Left ventricle myocardium inferior (tissue), 1 donor: ENCODE data around the gene DKC1. TPM values are rescaled to one million over a fixed set of nuclear protein-coding genes. Genes with fewer than 3 reads are reported as not detected.

Source experiments
- DNase-seq: peaks from one replicate; pipeline ENCODE4 v3.0.0-alpha.2; 2020
- H3K27ac ChIP-seq: fragments of 200-600 bp; replicated peaks from 2 replicates; pipeline ENCODE4 v1.8.0; 2021
- H3K27me3 ChIP-seq: fragments of 200-600 bp; 2 replicates; pipeline ENCODE4 v1.8.0; 2021; ENCODE audit warnings: low read depth
- H3K36me3 ChIP-seq: fragments of 200-600 bp; 2 replicates; pipeline ENCODE4 v1.8.0; 2021
- H3K4me1 ChIP-seq: fragments of 200-600 bp; 2 replicates; pipeline ENCODE4 v1.8.0; 2021
- H3K4me3 ChIP-seq: fragments of 200-600 bp; 2 replicates; pipeline ENCODE4 v1.8.0; 2021; ENCODE audit warnings: mild to moderate bottlenecking, moderate library complexity
- H3K9me3 ChIP-seq: fragments of 200-600 bp; replicated peaks from 2 replicates; pipeline ENCODE4 v1.8.0; 2021
- intact Hi-C: fragments of 100-400 bp; cut with micrococcal nuclease; formaldehyde crosslinking; loops from one replicate; pipeline ENCODE4 v1.11.0; 2022
- total RNA-seq: library from RNA; stranded (reverse); fragmentation: NEBNext Ultra II Directional; extraction: Animal tissue kit (Norgen Biotek cat#: 25700); gene quantifications from one replicate; pipeline ENCODE4 v1.2.1, GENCODE V29; 2021
- TF ChIP-seq, protein P1 (sequence below): fragments of 200-600 bp; IDR thresholded peaks from 2 replicates; pipeline ENCODE4 v1.8.0; 2021; ENCODE audit warnings: antibody characterized with exemption, mild to moderate bottlenecking, borderline replicate concordance
- donor health status: DM: no; HTN: yes; CAD: no; lungs with severe emphysema.

Gene DKC1
- total RNA-seq, 1 donor from 2014 or later, result 18.0 TPM

DNA sequence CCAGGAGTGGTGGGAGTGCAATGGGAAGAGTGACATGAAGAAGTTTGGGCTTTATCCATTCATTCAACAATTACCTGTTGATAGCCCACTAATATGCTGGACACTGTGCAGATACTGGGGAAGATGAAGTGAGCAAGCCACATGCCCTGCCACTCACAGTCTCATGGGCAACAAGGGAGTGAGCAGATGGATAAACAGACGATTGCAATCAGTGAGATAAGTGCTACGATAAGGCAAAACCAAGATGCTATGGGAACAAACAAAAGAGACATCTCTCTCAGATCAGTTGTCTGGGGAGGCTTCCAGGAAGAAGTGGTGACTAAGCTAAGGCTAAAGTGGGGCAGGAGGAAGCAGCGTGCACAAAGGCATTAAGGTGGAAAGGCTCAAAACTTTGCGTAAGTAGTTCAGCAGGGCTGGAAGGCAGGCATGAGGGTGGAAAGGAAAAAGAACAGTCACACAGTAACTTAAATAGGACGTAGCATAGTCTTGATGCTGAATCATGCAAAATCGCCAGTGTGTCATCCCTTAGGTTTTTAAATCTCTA lies 43.5 kb upstream of the DKC1 start:
- Histone ChIP-seq H3K27me3 (no peaks in the 10 kb centered on the region), H3K36me3 (peaks cover 2% of the 10 kb centered on the region), H3K9me3 (no peaks in the 10 kb centered on the region), H3K27ac (peak overlapping the region; percentile 36), H3K4me1 (peaks cover 66% of the 10 kb centered on the region), H3K4me3 (no peak overlapping the region)
- intact Hi-C loops, result no loop called here
- TF ChIP-seq, protein P1, sequence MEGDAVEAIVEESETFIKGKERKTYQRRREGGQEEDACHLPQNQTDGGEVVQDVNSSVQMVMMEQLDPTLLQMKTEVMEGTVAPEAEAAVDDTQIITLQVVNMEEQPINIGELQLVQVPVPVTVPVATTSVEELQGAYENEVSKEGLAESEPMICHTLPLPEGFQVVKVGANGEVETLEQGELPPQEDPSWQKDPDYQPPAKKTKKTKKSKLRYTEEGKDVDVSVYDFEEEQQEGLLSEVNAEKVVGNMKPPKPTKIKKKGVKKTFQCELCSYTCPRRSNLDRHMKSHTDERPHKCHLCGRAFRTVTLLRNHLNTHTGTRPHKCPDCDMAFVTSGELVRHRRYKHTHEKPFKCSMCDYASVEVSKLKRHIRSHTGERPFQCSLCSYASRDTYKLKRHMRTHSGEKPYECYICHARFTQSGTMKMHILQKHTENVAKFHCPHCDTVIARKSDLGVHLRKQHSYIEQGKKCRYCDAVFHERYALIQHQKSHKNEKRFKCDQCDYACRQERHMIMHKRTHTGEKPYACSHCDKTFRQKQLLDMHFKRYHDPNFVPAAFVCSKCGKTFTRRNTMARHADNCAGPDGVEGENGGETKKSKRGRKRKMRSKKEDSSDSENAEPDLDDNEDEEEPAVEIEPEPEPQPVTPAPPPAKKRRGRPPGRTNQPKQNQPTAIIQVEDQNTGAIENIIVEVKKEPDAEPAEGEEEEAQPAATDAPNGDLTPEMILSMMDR, result no peak
- DNase-seq, result no peak

DNA sequence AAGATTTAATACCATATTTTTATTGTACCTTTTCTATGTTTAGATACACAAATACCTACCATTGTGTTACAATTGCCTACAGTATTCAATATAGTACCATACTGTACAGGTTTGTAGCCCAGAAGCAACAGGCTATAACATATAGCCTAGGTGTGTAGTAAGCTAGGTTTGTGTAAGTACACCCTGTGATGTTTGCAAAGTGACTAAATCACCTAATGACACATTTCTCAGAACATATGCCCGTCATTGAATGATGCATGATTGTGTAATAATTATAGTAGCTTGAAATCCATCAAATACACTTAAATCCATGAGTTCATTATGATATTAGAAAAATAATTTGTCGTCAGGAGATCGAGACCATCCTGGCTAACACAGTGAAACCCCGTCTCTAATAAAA lies 42.6 kb upstream of the DKC1 start:
- Histone ChIP-seq H3K27ac (no peak overlapping the region), H3K4me1 (peaks cover 68% of the 10 kb centered on the region), H3K36me3 (no peaks in the 10 kb centered on the region), H3K4me3 (no peak overlapping the region), H3K9me3 (no peaks in the 10 kb centered on the region), H3K27me3 (no peaks in the 10 kb centered on the region)
- no peak for DNase-seq
- TF ChIP-seq, protein P1, result no peak
- intact Hi-C loops, result no loop called here

DNA sequence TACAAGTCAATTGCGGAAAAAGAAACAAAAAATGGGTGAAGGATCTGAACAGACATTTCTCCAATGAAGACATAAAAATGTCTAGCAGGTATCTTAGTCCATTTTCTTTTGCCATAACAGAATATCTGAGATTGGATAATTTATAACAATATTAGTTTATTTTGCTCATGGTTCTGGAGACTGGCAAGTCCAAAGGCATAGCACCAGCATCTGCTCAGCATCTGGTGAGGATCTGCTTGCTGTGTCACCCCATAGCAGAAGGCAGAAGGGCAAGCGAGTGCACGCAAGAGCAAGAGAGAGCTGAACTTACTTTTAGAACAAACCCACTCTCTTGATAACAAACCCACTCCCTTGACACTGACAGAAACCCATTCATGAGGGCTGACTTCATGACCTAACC lies 41.5 kb upstream of the DKC1 start:
- no peaks in the 10 kb centered on the region for H3K9me3 ChIP-seq
- H3K4me1 ChIP-seq, result peaks cover 74% of the 10 kb centered on the region
- H3K36me3 ChIP-seq, result no peaks in the 10 kb centered on the region
- H3K27ac ChIP-seq, result no peak overlapping the region
- TF ChIP-seq, protein P1, result no peak
- intact Hi-C loops, result no loop called here
- H3K27me3 ChIP-seq, result no peaks in the 10 kb centered on the region
- no peak overlapping the region for H3K4me3 ChIP-seq
- no peak for DNase-seq

DNA sequence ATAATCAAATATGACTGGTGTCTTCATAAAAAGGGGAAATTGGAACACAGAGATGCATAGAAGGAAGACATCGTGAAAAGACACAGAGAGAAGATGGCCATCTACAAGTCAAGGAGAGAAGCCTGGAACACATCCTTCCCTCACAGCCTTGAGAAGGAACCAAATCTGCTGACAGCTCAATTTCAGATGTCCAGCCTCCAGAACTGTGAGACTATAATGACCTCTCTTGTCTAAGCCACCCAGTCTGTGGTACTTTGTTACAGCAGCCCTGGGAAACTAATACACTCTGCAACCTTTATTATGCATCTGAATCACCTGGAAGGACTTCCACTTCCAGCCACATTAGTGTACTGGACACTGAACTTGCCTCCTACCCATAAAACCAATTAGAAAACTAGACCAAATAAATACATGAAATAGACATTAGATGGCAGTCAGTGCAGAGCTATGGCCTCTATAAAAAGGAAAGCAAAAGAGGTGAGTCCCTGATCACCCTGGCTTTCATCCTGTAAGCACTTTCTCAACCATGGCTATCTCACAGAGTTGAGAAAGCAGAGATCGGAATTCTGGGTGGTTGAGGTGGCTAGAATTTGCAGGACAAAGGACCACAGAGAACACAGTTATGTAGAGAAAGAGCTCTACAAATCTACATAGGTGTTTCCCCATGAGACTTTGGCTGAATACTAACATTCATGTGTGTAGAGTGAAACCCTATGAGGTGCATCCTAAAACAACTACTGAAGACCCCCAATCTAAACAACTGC lies 37.5 kb upstream of the DKC1 start:
- TF ChIP-seq, protein P1, result no peak
- H3K27ac ChIP-seq, result peak overlapping the region; percentile 89
- H3K9me3 ChIP-seq, result no peaks in the 10 kb centered on the region
- no peak for DNase-seq
- H3K4me1 ChIP-seq, result peaks cover 77% of the 10 kb centered on the region
- no peaks in the 10 kb centered on the region for H3K27me3 ChIP-seq
- H3K36me3 ChIP-seq, result no peaks in the 10 kb centered on the region
- H3K4me3 ChIP-seq, result no peak overlapping the region
- intact Hi-C loops, result no loop called here

DNA sequence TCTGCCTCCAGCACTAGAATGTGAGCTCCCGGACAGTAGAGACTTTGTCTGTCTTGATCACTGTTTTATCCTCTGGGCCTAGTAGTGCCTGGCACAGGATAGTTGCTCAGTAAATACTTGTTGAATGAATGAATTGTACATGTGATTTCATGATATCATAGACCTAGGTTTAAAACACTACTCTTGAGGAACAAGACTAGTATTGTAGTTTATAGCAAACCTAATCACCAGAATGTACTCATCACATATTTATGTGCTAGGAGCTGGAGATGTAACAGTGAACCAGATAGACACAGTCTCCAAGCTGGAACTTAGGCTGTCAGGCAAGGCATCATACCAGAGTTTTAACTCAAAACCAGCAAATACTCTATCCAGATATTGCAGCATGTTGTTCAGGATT lies 35.2 kb upstream of the DKC1 start:
- no peak for DNase-seq
- TF ChIP-seq, protein P1, result no peak

More for the DNA sequence above, 35.2 kb upstream of the DKC1 start:
- peak overlapping the region; percentile 89 for H3K27ac ChIP-seq
- no peak overlapping the region for H3K4me3 ChIP-seq
- H3K36me3 ChIP-seq, result no peaks in the 10 kb centered on the region
- no peaks in the 10 kb centered on the region for H3K27me3 ChIP-seq
- intact Hi-C loops, result no loop called here
- H3K4me1 ChIP-seq, result peaks cover 93% of the 10 kb centered on the region
- H3K9me3 ChIP-seq, result no peaks in the 10 kb centered on the region
